K562 (cell line): Measurements from ENCODE around the gene BRD4. TPM values are rescaled to one million over a fixed set of nuclear protein-coding genes. Genes with fewer than 3 reads are reported as not detected.

Source experiments
- ATAC-seq: fragments of 200-7000 bp; cut with Tn5 transposase; 3 replicates; pipeline ENCODE4 v1.9.1; 2020; ENCODE audit warnings: moderate library complexity
- BruUV-seq: library from RNA; stranded (reverse); fragments of 400-500 nt; replicated peaks from 2 replicates; lab custom pipeline; 2021; lab: Mats Ljungman, UMichigan
- CTCF ChIA-PET: fragments of 300-600 bp; formaldehyde crosslinking; extraction: SDS; loops from one replicate; lab custom pipeline; 2021; ENCODE audit warnings: low intra/inter-chr PET ratio; lab: Yijun Ruan, JAX
- POLR2A ChIA-PET: fragments of 300-600, 350-650 bp; sonication (Branson Sonifier 250); formaldehyde crosslinking; extraction: SDS; loops from one replicate; lab custom pipeline; 2021; ENCODE audit warnings: antibody characterized with exemption, inconsistent platforms; lab: Yijun Ruan, JAX
- DNase-seq, 4 experiments: peaks; one replicate each; pipeline versions ENCODE4 v3.0.0 to v3.0.0-alpha.2; 2011 to 2018; ENCODE audit warnings: low spot score in 3 of 4, mixed read lengths in 3 of 4; ENCODE audit errors: extremely low read depth in 1 of 4
- FAIRE-seq: peaks from 2 replicates; lab custom pipeline; 2011; peaks lifted over from hg19 to GRCh38; lab: Jason Lieb, UNC
- H2AFZ ChIP-seq: 2 replicates; pipeline ENCODE4 v1.6.0; 2011; ENCODE audit warnings: low read depth, low read length, control low read depth, inconsistent platforms
- H3K27ac ChIP-seq: fragments of 200-600 bp; 3 replicates; pipeline ENCODE4 v1.8.0; 2011; ENCODE audit warnings: low read depth, mild to moderate bottlenecking, control low read depth, inconsistent platforms, low read length, moderate library complexity, mixed read lengths; ENCODE audit errors: extremely low read depth
- H3K27me3 ChIP-seq, 2 experiments: fragments of 300-600 bp in 1 of 2; 2 replicates in 1 of 2; 3 replicates in 1 of 2; pipeline versions ENCODE4 v1.6.0 to v1.8.0; 2011; ENCODE audit warnings: inconsistent platforms in 2 of 2, low read length in 2 of 2, mild to moderate bottlenecking in 1 of 2, mixed read lengths in 1 of 2, moderate library complexity in 1 of 2; ENCODE audit not compliant: control insufficient read depth in 2 of 2, insufficient read depth in 2 of 2
- H3K36me3 ChIP-seq: fragments of 300-600 bp; 3 replicates; pipeline ENCODE4 v1.8.0; 2011; ENCODE audit warnings: mild to moderate bottlenecking, low read length, inconsistent platforms; ENCODE audit not compliant: control insufficient read depth, insufficient read depth
- H3K4me1 ChIP-seq, 2 experiments: fragments of 200-600 bp in 1 of 2; replicated peaks in 1 of 2; 2 replicates in 1 of 2; 3 replicates in 1 of 2; pipeline versions ENCODE4 v1.5.1 to v1.8.0; 2011; ENCODE audit warnings: inconsistent platforms in 2 of 2, low read length in 2 of 2, mild to moderate bottlenecking in 1 of 2, mixed read lengths in 1 of 2, moderate library complexity in 1 of 2; ENCODE audit not compliant: control insufficient read depth in 2 of 2, insufficient read depth in 2 of 2
- H3K4me2 ChIP-seq: 2 replicates; pipeline ENCODE4 v1.6.1; 2011; ENCODE audit warnings: low read length, control low read depth, inconsistent platforms, mixed read lengths; ENCODE audit not compliant: insufficient read depth
- H3K4me3 ChIP-seq: fragments of 200-600 bp; sonication (generic), shearing (Covaris generic); 2 replicates; pipeline ENCODE4 v1.5.1; 2016; ENCODE audit warnings: control low read depth, inconsistent platforms
- H3K79me2 ChIP-seq: fragments of 200-600 bp; 3 replicates; pipeline ENCODE4 v1.8.0; 2011; ENCODE audit warnings: low read length, inconsistent platforms; ENCODE audit not compliant: control insufficient read depth, insufficient read depth
- H3K9ac ChIP-seq, 2 experiments: 2 replicates each; pipeline versions ENCODE4 v1.6.0 to v1.6.1; 2011; ENCODE audit warnings: low read depth in 2 of 2, low read length in 2 of 2, control low read depth in 1 of 2, inconsistent platforms in 1 of 2, mild to moderate bottlenecking in 1 of 2, mixed read lengths in 1 of 2; ENCODE audit not compliant: insufficient read depth in 1 of 2
- H3K9me1 ChIP-seq: one replicate; pipeline ENCODE4 v1.6.0; 2011; ENCODE audit warnings: inconsistent platforms, mild to moderate bottlenecking, low read length, moderate library complexity; ENCODE audit not compliant: control insufficient read depth, insufficient read depth
- H3K9me3 ChIP-seq: replicated peaks from 2 replicates; pipeline ENCODE4 v1.5.1; 2011; ENCODE audit warnings: low read depth, low read length, inconsistent platforms; ENCODE audit not compliant: control insufficient read depth, insufficient read depth
- H4K20me1 ChIP-seq: replicated peaks from 2 replicates; pipeline ENCODE4 v1.6.1; 2011; ENCODE audit warnings: low read length, inconsistent platforms, mixed read lengths; ENCODE audit not compliant: control insufficient read depth, insufficient read depth
- CBFB ChIP-seq: sonication (generic); formaldehyde crosslinking; IDR thresholded peaks from 2 replicates; pipeline ENCODE4 v1.4.0; 2020; ENCODE audit warnings: mild to moderate bottlenecking, missing genetic modification reagents
- CREB5 ChIP-seq: fragments of 250-450 bp; sonication (Bioruptor Pico); IDR thresholded peaks from 2 replicates; pipeline ENCODE4 v1.5.0; 2020; ENCODE audit warnings: mild to moderate bottlenecking
- E2F3 ChIP-seq: fragments of 250-450 bp; sonication (Bioruptor Pico); IDR thresholded peaks from 2 replicates; pipeline ENCODE4 v1.4.0; 2020; ENCODE audit warnings: mild to moderate bottlenecking
- KAT2B ChIP-seq: IDR thresholded peaks from one replicate; pipeline ENCODE4 v1.6.1; 2012; ENCODE audit warnings: low read depth, mild to moderate bottlenecking, control low read depth, inconsistent platforms, low read length, moderate library complexity
- KDM4B ChIP-seq, 2 experiments: fragments of 450-650 bp in 1 of 2; sonication (generic) in 1 of 2; IDR thresholded peaks; 2 replicates each; pipeline ENCODE4 v1.6.1; 2016 to 2017; ENCODE audit warnings: borderline replicate concordance in 2 of 2, antibody characterized with exemption in 1 of 2, low read depth in 1 of 2, mild to moderate bottlenecking in 1 of 2
- TCF7L2 ChIP-seq: fragments of 150-350 bp; IDR thresholded peaks from 2 replicates; pipeline ENCODE4 v1.6.1; 2016; ENCODE audit warnings: low read depth, mild to moderate bottlenecking, low read length, moderate library complexity
- TFAP4 ChIP-seq: sonication (generic); formaldehyde crosslinking; IDR thresholded peaks from 2 replicates; pipeline ENCODE4 v1.8.0; 2022; ENCODE audit warnings: missing genetic modification reagents, mild to moderate bottlenecking, moderate library complexity, borderline replicate concordance
- ZEB2 ChIP-seq: fragments of 450-650 bp; IDR thresholded peaks from 2 replicates; pipeline ENCODE4 v1.6.1; 2016
- ZSCAN29 ChIP-seq: fragments of 450-650 bp; IDR thresholded peaks from 2 replicates; pipeline ENCODE4 v1.6.1; 2017
- WGBS: fragments of 100-300 bp; shearing (Covaris generic); methylation state at CpG from one replicate; pipeline ENCODE4 v1.1.6; 2016; ENCODE audit warnings: low coverage, mixed read lengths; ENCODE audit not compliant: insufficient coverage; ENCODE audit errors: missing lambda C conversion rate; 5-methylcytosine and 5-hydroxymethylcytosine counted together
- in situ Hi-C: fragments of 300-500 bp; cut with MboI; formaldehyde crosslinking; loops from 4 replicates; pipeline ENCODE4 v1.15.0; 2018; ENCODE audit warnings: inconsistent platforms, mixed read lengths
- intact Hi-C: fragments of 100-400 bp; cut with micrococcal nuclease; formaldehyde crosslinking; loops from 2 replicates; pipeline ENCODE4 v1.14.2; 2022
- polyA plus RNA-seq, 8 experiments: library from polyadenylated mRNA; depleted of rRNA in 4 of 8; stranded (reverse) in 5 of 8; unstranded in 3 of 8; fragments of >200 nt; fragmentation: Nextera tagmentation in 2 of 8; fragmentation: Illumina TruSeq in 1 of 8; extraction: Ambion mirVana in 2 of 8; extraction: Trizol in 1 of 8; gene quantifications; 2 replicates each; pipeline versions ENCODE4 v1.2.1 to v1.2.3, GENCODE V29; 2011 to 2014; ENCODE audit warnings: inconsistent platforms in 1 of 8, missing spikeins in 1 of 8
- total RNA-seq, 7 experiments: library from RNA; depleted of rRNA in 6 of 7; stranded (reverse); fragments of >200 nt in 6 of 7; fragmentation: Illumina TruSeq in 2 of 7; extraction: Trizol in 2 of 7; gene quantifications; 2 replicates each; pipeline versions ENCODE4 v1.2.1 to v1.2.3, GENCODE V29; 2011 to 2021; ENCODE audit warnings: low replicate concordance in 1 of 7

The BRD4 gene
- total and polyA plus RNA-seq, 9 of the 15 experiments (the other 6 are each of a cell fraction or from before 2014, with no cell fraction given) = 1.8 to 105 (median 15.6) TPM

DNA sequence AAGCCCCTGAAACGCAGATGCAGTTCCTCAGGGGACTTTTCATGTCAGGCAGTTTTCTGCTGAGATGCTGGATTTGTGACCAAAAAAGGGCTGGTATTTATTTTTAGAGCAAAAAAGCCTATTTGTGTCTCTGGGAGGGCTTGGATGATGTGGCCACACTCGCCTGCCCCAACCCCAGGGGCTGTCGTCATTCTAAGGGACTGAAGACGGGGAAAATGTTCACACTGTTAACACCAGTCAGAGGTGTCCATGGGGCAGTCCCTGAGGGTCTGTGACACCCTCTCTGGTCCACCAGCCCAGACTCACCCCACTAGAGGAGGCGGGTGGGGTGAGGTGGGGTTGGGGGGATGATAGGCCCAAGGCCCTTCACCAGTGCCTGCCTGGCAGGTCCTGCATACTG, 84.2 kb downstream of the BRD4 start:
- in situ Hi-C loops = no loop called here
- CTCF ChIA-PET = no interaction called here
- TF ChIP-seq TFAP4 (CRISPR knock-in tag) (no peak), KDM4B (IDR thresholded peaks at IDR 0.05; ENCODE audit: borderline replicate concordance in 2 of 2, low read depth in 1 of 2) (no peak), CREB5 (CRISPR knock-in tag) (no peak), E2F3 (CRISPR knock-in tag) (no peak), ZEB2 (no peak), KAT2B (no peak), CBFB (CRISPR knock-in tag) (no peak), ZSCAN29 (no peak), TCF7L2 (no peak)
- H3K9ac ChIP-seq = no peak overlapping the region
- H3K9me3 ChIP-seq = no peaks in the 10 kb centered on the region
- H3K27me3 ChIP-seq = no peaks in the 10 kb centered on the region
- DNase-seq (no peak), ATAC-seq (no peak), FAIRE-seq (no peak)
- H3K9me1 ChIP-seq = peaks cover 5% of the 10 kb centered on the region
- H3K27ac ChIP-seq = no peak overlapping the region
- H3K4me2 ChIP-seq = no peak overlapping the region
- no peak overlapping the region for H3K4me3 ChIP-seq
- peaks cover 9% of the 10 kb centered on the region; the same call in 2 of the 3 replicates for H3K79me2 ChIP-seq
- BruUV-seq = no TSS peak
- H2AFZ ChIP-seq = no peak overlapping the region
- peaks cover 16% of the 10 kb centered on the region for H4K20me1 ChIP-seq
- peaks cover 0 to 7% of the 10 kb centered on the region in 2 experiments; a peak in 1 of 5 replicates for H3K4me1 ChIP-seq
- H3K36me3 ChIP-seq = peaks cover 95% of the 10 kb centered on the region; the same call in 2 of the 3 replicates
- POLR2A ChIA-PET = interaction anchor here (0.5 to 1.4 kb wide), 2 partner anchors 93 to 131 kb away, joined by 3 read pairs; no protein-coding TSS in a partner anchor
- 93% methylated on average over 5 of the region's 5 CpGs for WGBS
- intact Hi-C loops = no loop called here
